GM18870 (cell line): ENCODE measurements around the gene CATSPER1.

Experiments
- ATAC-seq: cut with Tn5 transposase; IDR thresholded peaks from one replicate; pipeline ENCODE4 v1.9.1; 2021; ENCODE audit warnings: moderate library complexity; ENCODE audit not compliant: unreplicated experiment

CATSPER1 gene

DNA sequence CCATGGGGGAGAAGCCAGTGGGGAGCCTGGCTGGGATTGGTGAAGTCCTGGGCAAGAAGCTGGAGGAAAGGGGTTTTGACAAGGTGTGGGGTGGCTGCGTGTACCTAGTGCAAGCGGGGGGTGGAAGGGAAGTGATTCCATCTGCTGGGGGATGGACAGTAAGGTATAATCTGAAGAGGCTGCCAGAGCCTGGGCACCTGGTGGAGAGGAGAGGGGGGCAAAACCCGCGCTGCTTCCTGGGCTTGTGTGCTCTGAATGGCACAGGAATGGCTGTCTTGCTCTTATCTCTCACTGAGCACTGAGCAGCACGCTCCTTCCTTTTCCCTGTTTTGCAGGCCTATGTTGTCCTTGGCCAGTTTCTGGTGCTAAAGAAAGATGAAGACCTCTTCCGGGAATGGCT lies 23.0 kb downstream of the CATSPER1 start:
- no peak for ATAC-seq

DNA sequence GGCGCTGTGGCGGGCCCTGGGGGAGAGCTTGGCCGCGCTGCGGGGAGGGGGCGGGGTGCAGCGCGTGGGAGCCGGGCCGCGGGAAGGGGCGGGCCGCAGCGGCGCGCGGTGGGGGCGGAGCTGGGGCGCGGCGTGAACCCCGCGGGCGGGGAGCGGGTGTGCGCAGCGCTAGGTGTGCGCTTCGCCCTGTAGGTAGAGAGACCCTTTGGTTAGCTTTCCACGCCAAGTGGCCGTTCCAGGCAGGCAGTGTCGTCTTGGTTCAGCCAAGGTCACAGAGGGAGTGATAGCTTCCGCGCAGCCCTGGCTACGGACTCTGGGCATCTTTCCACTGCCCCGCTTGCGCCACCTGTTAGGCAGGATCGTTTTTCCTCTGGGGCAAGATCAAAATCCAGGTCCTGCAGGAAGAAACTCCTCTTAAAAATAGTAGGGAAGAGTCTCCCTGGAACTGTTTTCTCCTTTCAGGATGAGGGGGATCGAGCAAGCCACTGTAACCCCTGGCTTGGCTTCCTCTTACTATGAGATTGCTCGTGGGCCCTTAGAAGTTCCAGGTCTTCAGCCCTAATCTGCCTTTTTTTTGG lies 23.5 kb downstream of the CATSPER1 start:
- ATAC-seq = peak; percentile 2

DNA sequence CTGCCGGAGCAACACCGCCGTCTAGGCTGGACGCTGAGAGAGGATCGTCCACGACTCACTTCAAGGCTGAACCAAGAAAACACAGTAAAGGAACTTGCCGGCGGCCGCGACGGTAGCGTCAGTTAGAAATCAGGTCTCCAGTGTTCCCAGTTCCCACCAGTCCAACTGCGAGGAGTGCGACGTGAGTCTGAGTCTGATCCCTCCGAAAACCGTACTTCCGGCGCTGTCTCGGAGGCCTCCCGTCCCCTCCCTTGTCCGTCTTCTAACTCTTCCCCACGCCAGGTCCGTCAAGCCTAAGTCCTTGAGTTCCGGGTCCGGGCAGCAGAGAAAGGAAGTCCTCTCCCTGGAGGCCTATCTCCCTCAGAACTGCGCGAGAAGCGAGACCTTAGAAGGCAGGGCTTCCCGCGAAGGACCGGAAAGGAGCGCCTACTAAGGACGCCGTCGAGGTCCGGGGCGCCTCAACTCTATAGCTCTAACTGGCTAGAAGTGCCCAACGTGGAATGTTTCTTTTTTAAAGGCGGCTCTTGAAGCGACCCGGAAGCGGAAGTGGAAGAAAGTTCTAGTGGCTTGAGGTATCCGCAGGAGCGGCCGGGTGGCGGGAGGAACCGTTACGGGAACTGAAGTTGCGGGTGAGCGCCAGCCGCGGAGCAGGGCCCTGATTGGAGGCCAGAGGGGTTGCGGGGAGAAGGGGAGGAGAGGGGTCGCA lies 24.2 kb downstream of the CATSPER1 start, which contains the start of the genes BANF1 and EIF1AD:
Gene BANF1, plus strand, starts transcription at position 562 of the 706 bp plus-strand sequence. CDS start 748 bp downstream, outside the sequence.
Gene EIF1AD, minus strand, starts transcription at position 216 of the 706 bp plus-strand sequence. CDS start 1,768 bp downstream, outside the sequence.
- ATAC-seq = peak; percentile 79

DNA sequence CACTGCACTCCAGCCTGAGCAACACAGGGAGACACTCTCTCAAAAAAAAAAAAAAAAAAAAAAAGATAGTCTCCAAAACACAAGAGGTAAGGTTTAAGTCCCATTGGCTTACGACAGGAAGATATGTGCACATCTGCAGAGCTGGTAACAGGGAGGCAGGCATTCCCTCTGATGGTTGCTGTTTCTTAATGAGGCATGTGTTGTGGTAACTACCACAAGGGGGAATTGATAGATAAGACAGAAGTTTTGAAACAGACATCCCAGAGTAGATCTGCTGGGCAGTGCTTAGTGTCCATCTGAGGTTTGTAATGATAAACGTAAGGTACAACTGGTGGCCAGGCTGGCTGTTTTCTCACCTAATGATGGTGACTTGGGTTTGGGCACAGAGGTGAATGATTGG lies 29.0 kb downstream of the CATSPER1 start:
- no peak for ATAC-seq

DNA sequence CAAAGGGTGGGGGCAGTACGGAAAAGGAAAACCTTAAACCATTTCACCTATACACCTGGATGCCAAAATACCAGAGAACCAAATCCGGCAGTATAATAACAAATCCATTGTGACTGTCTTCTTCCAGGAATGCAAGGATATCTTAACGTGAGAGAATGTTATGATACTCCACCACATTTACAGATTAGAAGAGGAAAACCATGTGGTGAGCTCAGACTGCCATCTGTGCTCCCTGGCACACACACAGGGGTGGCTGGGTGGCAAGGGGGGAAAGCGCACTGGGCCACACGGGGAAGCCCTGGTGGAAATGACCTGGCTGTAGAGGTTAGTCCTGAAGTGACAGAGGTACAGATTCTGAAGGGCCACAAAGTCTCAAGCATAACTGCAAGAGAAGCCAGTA lies 34.2 kb downstream of the CATSPER1 start:
- no peak for ATAC-seq

DNA sequence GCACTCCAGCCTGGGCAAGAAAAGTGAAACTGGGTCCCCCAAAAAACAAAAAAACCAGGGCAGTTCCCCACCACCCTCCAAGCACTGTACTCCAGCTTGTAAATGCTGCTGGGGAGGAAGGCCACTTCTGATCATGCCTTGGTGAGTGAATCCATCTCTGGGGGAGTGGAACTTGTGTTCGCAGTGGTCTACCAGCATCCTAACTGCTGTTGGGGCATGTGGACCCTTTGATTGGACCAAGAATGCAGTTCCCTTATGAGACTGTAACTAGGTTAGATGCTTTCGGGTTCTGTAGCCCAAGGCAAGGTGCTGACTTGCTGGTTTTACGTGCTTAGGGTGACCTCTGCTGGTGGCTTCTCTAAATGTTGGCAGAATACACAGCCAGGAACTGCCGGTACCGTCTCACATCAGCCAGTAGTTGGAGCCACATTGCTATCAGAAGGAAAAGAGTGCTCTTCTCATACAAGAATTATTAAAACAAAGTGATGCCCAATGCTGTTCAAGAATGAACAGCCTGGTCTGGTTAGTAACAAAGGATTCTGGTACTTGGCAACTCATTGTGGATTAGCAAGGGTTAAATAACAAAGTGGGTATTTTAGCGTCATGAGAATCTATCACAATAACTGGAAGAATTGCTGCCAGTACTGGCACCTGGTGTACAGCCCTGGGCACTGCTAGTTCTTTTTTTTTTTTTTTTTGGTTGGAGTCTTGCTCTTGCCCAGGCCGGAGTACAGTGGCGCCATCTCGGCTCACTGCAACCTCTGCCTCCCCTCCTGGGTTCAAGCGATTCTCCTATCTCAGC lies 37.3 kb downstream of the CATSPER1 start:
- peak; percentile 61 for ATAC-seq

DNA sequence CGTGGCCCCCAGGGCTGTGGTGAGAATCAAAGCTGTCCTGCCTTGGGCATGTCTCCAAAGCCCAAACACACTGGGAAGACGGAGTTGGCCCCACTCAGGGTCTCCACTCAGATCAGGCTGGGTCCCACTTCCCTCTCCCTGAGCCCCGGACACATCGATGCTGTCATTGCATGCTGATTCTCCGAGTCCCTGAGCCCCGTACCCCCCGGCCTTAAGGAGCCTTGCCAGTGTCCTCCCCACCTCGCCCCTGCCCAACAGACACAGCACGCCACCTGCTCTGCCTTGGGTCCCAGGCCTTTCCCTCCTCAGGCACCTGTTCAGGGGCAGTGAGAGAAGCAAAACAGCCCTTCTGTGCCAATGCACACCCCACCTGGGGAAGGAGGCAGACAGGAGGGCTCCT lies 38.9 kb downstream of the CATSPER1 start:
- no peak for ATAC-seq

DNA sequence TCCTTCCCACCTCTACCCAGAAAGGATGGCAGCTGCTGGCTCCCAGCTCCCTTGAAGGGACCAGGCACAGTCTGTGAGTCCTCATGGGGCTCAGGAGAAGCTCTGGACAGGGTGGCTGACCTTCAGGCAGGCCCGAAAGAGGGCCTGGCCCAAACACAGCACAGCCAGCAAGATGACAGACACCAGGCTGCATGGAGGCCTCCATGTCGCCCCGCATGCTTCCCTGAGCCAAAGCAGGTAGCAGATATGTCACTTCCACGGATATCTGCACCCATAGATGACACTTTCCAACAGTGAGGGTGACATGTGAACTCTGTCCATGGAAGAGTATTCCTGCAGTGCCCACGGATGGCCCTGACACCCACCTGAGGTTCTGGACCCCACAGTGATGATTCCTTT lies 42.7 kb downstream of the CATSPER1 start:
- ATAC-seq = no peak

DNA sequence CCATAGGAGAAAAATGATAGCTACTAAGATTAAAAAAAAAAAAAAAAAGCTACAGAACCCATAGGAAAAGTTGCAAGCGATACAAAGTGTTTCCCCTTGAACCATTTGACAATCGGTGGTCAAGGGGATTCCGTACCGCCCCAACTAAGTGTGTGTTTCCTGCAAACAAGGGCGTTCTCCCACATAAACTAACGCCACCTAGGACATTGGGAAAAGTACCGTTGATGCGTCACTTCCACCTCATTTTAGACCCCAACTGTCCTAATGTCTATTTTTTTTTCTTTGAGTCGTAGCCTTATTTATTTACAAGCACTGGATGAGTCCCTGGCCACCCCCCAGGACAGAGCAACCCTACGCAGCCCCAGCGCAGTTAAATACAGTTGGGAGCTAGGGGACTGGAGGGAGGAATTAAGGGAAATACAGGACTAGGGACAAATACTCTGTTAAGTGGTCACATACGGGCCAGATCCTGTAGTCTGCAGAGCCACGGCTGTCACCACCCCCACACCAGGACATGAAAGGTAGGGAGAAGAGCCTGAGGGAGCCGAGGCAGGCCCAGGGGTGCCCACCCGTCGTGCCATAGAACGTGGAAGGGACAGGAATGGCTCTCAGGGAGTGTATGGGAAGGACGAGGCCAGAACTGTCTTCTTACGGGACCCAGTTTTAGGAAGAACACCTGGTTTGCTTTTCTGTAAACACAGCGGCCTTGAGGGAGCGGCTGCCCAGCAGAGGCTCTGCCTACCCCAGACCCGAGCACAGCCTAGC lies 43.3 kb downstream of the CATSPER1 start:
- no peak for ATAC-seq

DNA sequence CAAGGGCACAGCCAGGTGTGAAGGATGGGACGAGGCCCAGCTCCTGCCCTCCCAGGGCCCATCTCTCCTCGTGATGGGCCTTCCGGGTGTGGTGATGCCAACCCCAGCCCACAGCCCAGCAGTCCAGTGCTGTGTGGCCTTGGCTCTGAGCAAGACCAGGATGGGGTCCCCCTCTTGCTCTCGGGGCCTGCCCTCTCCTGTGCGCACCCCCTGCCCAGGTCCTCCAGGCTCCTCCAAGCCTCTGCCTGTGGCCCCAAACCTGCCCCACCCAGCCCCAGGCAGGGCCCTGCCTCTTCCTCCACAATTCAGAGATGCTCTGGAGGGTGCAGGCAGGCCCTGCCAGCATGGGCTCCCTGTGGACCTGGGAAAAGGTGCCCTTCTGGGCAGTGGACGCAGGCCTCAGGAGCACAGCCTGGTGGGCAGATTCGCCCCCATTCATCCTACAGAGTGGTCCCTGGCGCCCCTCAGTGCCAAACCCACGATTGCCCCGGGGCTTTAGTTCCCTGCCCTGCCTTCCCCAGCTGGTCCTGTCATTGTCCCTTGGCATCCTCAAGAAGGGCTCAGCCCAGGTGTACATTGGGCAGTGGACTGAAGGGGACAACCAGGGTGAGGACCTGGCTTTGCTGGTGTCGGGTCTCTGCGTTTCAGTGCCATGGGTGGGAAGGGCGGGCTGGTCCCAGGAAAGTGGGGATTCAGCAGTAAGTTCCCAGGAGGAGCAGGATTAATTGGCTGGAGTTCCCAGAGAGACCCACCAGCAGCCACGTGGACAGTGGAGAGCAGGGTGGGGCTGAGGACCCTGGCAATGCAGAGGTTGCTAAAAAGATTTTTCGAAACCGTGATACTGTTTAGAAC lies 44.1 kb downstream of the CATSPER1 start:
- ATAC-seq = no peak

DNA sequence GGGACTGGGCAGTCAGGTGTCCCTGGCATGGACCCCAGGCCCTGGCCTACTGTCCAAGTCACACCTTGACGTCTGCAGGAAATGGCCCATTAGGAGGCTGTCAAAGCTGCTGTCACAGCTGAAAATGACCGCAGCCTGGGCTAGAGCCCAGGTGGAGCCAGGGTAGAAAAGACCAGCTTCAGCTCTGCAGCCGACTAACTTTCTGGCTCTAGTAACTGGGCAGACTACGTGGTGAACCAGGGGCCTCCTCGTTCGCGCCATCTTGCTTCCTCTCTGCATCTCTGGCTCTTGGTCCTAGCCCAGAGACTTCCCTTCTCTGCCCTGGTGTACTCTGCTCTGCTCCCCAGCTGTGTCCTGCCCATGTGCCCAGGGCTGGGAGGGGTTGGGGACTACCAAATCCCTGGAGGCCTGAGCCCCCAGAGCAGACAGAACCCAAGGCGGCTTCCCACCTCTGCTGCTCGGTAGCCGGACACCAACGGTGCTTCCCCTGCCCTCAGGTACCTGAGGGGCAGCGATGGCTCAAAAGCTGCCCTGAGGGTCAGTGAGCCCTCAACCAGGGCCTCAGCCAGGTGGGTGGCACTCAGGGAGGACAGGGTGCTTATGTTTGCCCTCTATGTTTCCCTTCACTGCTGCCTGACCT lies 45.1 kb downstream of the CATSPER1 start:
- ATAC-seq = no peak

DNA sequence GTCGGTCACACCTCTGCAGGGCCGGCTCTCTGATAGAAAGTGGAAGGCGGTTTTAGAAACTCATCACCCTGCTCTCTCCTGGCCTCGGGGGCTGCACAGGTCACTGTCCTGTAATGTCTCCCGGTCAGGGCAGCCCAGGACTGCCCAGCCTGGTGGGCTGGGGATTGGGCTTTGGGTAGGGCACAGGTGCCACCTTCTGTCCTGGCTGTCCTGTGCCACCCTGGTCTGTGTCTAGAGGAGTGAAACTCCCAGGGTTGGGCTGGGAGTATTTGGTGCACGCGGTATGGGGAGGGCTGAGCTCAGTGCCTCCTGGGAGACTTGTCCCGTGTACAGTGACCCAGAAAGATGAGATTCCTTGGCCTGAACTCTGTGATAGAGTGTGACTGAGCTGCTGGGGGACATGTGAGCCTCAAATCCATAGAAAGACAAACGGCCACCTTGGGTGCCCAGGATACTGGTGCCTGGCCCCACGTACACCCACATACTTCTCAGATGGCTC lies 47.0 kb downstream of the CATSPER1 start:
- no peak for ATAC-seq

DNA sequence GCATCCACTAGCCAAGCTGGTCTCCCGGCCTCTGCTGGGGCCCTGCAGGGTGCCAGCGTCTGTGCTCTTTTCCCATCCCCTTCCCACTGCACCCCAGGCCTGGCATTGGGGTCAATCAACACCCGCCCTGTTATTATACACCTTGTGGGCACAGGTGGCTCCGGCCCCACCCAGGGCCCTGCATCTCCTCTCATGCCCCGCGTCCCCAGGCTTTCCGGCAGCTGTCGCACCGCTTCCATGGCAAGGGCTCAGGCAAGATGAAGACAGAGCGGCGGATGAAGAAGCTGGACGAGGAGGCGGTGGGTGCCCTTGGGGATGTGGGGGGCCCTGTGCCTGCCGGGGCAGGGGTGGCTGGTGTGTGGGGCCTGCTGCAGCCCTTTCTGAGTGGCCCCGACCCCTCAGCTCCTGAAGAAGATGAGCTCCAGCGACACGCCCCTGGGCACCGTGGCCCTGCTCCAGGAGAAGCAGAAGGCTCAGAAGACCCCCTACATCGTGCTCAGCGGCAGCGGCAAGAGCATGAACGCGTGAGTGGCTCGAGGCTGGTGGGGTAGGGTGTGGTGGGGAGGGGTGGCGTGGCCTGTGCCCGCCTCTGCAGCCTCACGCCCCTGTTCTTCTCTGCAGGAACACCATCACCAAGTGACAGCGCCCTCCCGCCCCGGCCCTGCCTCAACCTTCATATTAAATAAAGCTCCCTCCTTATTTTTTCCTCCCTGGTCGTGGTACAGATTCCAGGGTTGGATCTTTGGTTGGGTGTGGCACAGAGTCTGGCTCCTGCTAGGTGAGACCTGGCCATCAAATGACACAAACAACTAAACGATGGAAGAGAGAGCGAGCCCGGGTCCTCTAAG lies 47.7 kb downstream of the CATSPER1 start:
- ATAC-seq = no peak

DNA sequence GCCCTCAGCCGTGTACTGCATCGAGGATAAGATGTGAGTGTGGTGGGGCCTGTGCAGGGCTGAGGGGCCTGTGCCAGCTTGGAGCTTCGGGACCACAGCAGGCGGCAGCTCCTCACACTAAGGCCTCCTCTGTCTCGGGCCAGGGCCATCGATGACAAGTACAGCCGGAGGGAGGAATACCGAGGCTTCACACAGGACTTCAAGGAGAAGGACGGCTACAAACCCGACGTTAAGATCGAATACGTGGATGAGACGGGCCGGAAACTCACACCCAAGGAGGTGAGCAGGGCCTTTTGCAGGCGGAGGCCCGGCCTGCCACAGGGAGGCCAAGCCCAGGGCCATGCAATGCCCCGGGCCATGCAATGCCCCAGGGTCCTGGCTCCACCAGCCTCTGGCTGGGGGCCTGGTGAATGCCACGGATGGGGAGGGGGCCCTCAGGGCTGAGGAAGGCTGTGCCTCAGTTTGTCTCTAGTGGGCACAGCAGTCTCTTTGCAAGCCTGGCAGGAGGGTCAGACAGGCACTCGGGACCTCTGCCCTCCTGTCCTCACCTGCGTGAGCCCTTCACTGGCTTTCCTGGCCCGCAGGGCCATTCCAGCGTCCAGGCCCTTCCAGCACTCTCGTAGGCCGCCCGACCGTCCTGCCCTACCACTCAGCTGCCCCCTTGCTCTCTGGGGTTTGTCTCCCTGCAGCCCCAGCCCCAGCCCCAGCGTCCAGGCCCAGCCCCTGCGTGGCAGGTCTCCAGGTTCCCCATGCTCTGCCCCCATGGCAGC lies 48.5 kb downstream of the CATSPER1 start:
- no peak for ATAC-seq

DNA sequence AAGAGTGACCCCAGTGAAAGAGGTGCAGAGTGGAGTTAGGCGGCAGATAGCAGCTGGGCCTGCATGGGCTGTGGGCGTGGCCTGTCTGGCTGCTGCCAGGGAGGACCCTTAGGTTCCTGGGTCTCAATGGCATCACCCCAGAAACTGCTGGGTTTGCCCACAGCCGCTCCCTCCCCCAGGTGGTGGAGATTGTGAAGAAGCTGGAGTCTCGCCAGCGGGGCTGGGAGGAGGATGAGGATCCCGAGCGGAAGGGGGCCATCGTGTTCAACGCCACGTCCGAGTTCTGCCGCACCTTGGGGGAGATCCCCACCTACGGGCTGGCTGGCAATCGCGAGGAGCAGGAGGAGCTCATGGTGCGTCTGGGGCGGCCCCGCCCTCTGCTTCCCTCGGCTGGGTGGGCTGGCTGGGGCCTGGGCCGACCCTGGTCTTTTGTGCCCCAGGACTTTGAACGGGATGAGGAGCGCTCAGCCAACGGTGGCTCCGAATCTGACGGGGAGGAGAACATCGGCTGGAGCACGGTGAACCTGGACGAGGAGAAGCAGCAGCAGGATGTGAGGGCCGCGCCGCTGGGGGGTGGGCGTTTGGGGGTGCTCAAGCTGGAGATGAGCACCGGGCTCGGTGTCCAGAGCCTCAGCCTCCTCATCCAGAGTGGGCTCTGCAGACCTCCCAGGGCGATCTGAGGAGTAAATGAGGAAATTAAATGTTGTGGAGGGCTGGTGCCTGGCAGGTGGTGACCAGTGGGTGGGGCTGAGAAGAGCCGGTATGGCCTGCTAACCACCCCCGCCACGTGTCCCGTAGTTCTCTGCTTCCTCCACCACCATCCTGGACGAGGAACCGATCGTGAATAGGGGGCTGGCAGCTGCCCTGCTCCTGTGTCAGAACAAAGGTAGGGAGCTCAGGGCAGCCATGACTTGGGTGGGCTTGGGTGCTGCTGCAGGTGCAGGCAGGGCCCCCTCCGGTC lies 49.8 kb downstream of the CATSPER1 start:
- ATAC-seq = no peak

DNA sequence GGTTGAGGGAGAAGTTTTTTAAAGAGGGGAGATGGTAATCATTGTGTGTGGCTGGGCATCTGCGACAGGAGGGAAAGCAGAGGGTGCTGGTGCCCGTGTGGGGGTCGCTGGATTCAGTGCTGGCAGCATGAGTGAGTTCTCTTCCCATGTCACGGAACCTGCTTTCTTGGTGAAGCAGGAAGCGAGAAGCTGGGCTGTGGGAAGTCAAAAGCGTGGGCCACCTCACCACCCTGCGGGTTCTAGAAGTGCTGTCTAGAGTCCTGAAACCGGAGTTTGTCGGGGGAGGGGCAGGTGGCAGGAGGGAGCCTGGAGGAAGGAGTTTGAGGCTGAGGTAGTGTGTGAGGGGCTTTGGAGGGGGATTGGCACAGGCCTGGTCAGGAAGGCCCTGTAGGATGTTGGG lies 50.5 kb downstream of the CATSPER1 start:
- ATAC-seq = no peak
